Fibroblast of mammary gland (primary cell): Measurements from ENCODE around the gene ZNF169.
"Not testable (repeated sequence)": the region's sequence is repeated elsewhere in the genome, so short reads cannot be mapped to it uniquely, and the experiment has no call there.

ENCODE experiments used
- DNase-seq: peaks from one replicate; pipeline ENCODE4 v3.0.0-alpha.2; 2010; ENCODE audit warnings: low read depth
- H3K4me3 ChIP-seq: 2 replicates; pipeline ENCODE4 v1.5.1; 2011; ENCODE audit warnings: low read depth, mild to moderate bottlenecking, low read length, moderate library complexity; ENCODE audit not compliant: control insufficient read depth

The ZNF169 gene

GRCh38 chr9:94322342-94322940 lies 63.3 kb downstream of the ZNF169 start:
- DNase-seq, H3K4me3 ChIP-seq: not testable (repeated sequence)

GRCh38 chr9:94323153-94323798 lies 64.2 kb downstream of the ZNF169 start:
- H3K4me3 ChIP-seq, DNase-seq: not testable (repeated sequence)

DNA sequence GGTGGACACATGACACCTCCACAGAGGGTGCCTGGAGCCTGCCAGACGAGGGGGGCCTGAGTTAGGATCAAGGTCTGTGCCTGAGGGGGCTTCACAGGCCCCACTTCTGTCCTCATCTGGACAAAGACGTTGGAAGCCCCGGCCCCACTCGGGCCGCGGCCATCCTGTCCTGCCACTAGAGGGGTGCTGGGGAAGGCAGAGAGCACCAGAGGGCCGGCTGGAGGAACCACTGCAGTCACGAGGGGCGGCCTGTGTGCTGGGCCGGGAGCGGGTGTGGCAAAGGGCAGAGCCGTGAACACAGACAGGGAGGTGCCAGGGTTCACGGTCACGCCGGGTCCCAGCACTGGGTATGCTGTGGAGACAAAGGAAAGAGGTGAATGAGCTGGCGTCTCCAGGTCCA lies 66.5 kb downstream of the ZNF169 start:
- not testable (repeated sequence) for H3K4me3 ChIP-seq, DNase-seq

DNA sequence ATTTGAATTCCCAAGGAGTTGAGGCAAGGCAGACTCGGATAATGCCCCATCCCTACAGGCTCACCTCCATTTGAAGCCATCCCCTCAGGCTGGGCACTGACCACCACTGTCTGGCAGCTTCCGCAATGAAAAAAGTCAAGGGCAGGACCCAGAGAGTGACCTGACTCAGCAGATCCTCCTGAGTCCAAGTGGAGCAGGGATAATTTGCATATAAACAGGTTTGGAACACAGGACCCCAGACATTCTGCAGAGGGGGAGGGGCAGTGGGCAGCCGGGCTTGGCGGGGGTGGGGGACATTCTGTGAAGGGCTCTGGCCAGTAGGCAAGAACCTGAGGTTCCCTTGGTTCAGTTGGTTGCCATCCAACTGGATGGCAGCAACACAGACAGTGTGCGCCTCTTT lies 69.4 kb downstream of the ZNF169 start, which contains the start of gene NUTM2F:
Gene NUTM2F, minus strand, starts transcription at position 101 of the 400 bp plus-strand sequence. Its CDS starts 21 bp downstream, at position 80.
- DNase-seq, H3K4me3 ChIP-seq: not testable (repeated sequence)

GRCh38 chr9:94336445-94336844 lies 77.3 kb downstream of the ZNF169 start:
- DNase-seq, H3K4me3 ChIP-seq: not testable (repeated sequence)

GRCh38 chr9:94338723-94339122 lies 79.6 kb downstream of the ZNF169 start:
- not testable (repeated sequence) for H3K4me3 ChIP-seq, DNase-seq

- not testable (repeated sequence) for DNase-seq, H3K4me3 ChIP-seq
These were observed 80.6 kb downstream of the ZNF169 start for GRCh38 chr9:94339657-94340056.

GRCh38 chr9:94340750-94341149 lies 81.7 kb downstream of the ZNF169 start:
- not testable (repeated sequence) for H3K4me3 ChIP-seq, DNase-seq

GRCh38 chr9:94341703-94342102 lies 82.6 kb downstream of the ZNF169 start:
- DNase-seq, H3K4me3 ChIP-seq: not testable (repeated sequence)

DNA sequence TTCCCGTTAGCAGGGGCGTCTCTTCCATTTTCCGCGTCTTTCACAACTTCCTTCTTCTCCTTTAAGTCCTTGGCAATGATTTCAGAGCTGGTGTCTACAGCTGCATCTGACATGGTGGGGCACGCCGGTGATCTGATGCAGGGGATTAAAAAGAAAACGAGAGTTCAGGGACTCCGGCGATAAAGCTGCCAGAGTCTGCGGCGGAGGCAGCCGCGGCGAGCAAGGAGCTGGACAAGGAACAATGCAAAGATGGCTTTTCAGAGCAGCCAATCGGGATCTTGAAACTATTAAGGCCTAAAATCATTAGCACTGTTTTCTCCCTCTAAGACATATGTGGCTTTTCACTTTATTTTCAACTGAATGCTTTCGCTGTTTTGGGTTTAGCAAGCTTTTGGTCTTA lies 88.4 kb downstream of the ZNF169 start:
- not testable (repeated sequence) for H3K4me3 ChIP-seq, DNase-seq

DNA sequence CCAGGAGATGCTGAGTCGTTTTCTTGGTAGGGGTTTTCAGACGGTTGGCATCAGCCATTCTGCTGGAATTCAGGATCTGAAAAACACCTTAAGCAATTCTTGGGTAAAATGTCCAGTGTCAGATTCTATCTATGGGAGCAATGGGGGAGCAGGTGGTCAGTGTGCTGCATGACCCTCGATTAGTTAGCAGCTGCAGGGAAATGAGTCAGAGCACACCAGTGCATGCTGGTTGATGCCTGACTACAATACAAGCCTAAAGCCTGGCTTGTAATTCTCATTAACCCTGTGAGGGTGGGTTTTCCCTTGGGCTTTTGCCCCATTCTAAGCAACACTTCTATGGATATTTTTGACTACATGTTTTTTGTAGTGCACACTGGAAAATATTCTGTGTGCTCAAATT lies 89.7 kb downstream of the ZNF169 start:
- not testable (repeated sequence) for H3K4me3 ChIP-seq, DNase-seq
